Measurements from ENCODE around the gene CABCOCO1.
A peak's percentile ranks its signal among the peaks of the same experiment; 100 is the strongest.

CABCOCO1 gene

DNA sequence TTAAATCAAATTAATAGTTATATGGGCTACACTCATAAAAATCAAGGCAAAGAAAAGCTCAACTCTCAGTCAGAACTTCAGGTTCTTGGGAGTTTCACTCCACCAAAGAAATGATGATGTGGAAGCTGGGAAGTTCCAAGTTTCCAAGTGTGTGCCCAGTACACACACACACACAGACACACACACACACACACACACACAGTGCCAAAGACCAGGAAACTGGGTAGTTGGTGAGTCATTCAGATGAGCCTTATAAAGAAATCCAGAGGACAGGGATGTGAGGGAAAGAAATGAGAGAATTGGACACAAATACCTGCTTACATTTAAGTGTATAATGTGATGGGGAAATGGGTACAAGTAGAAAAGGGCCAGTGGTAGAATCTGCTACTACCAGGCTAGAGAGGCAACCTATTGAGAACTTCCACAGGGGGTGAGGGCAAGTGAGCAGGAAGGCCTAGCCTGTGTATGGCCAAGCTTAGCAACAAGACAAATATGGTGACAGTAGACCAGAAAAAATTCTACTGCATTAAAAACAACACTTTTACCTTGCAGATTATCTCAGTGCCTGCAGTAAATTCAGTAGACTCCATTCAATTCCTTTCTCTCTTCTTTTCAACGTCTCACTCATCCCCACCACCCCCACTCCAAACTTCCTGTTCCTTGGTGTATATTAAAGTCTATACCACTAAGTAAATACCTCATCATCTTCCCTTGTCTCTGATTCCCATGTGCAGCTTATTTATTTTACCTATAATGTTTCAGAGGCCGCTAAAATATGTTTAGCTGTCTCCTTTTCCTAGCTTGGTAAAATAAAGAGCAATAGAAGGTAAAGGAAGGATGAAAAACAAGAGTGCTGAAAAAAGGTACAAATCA, 95.0 kb downstream of the CABCOCO1 start:
- DNase-seq: peak; percentile 85

GRCh38 chr10:61758433-61758832, 95.7 kb downstream of the CABCOCO1 start:
- no peak for DNase-seq

- DNase-seq: no peak
These were observed 97.0 kb downstream of the CABCOCO1 start for GRCh38 chr10:61759751-61760150.

DNA sequence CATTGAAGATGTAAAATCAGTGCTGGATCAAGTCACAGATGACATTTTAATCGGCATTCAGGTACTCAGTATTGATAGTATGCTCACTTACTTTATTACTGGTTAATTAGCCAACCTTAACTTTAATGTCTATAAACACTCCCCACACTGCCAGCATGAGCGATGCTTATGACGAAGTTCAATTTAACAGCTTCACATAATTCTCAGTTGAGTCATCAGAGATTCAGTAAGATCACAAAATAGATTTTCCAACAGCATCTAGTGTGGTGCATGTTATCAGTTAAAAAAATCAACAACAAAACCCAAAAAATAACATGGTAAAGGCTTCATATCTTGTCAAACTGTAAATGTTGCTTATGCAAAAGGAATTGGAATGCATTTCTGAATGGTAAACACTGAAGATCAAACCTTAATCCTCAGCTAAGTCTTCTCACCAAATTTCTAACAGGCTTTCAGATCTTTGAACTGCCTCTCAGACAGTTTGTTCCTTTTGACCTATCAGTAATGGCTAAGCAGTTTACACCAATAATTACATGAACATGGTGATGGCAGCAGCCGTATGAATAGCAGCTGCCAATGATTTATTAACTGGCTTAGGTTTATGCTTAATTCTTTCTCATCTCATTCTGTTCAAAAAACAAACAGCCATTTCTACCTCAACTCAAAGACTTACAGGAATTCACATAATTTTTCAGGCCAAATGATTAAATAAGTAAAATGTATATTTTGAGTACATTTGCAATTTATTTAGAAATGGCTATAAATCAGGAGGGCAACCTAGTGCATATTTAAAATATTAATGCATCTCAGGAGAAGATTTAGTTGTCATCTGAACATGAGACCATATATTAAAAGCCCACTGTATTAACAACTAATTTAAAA, 98.5 kb downstream of the CABCOCO1 start:
- peak; percentile 84 for DNase-seq

DNA sequence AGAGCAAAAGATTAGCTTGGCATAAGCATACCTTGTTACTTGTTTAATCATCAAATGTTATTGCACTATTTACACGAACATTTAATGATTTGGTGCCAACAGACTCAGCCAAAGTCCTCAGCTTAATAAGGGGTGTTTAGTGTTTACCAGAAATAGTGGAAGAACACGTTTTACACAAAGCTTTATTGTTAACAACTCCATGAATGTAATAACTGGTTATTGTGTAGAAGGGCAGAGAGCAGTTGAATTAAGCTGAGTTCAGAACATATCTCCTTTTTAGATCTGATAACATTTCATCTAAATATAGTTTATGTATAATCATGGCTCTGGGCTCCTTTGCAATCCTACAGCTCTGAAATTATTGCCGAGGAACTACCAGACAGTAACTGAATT, 99.1 kb downstream of the CABCOCO1 start:
- DNase-seq: no peak

DNA sequence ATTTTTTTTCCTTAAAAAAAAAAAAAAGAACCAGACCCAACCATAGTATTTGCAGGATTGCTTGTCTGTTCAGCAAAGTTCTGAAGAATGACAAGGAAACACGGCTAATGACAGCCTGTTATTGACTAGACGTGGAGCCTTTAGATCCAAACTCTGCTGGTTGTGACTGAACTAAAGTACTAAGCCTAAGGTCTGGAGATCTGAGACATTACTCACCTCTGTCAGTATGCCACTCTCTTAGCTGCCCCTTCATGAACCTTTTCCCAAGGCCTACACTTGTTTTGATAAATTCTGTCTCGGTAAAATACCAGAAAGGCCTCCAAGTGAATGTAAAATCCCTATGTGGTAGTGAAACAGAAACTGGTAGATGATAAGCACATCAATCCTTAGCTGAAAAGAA, 101.0 kb downstream of the CABCOCO1 start:
- DNase-seq: peak; percentile 43

- DNase-seq: no peak
These were observed 101.8 kb downstream of the CABCOCO1 start for GRCh38 chr10:61764486-61764885.

- no peak for DNase-seq
These were observed 102.7 kb downstream of the CABCOCO1 start for GRCh38 chr10:61765176-61766087.

DNA sequence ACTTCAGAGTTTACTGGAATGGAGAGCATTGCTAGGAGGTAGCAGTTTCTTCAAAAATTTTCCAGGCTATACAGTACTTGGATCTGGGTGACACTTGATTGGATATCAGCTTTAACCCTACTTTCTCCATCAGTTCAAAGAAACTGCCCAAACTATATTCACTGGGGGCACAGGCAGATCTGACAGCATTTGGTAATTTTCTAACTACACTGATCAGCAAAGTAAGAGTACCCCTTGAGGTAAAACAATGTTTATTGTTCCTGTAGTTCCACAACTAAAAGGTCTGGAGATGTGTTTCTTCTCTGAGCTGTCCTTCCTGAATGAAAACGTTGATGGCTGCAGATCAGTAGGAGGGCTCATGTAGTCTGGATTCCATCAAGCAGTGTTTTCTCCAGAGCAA, 104.2 kb downstream of the CABCOCO1 start:
- no peak for DNase-seq

- no peak for DNase-seq
These were observed 111.3 kb downstream of the CABCOCO1 start for GRCh38 chr10:61774031-61774430.

DNA sequence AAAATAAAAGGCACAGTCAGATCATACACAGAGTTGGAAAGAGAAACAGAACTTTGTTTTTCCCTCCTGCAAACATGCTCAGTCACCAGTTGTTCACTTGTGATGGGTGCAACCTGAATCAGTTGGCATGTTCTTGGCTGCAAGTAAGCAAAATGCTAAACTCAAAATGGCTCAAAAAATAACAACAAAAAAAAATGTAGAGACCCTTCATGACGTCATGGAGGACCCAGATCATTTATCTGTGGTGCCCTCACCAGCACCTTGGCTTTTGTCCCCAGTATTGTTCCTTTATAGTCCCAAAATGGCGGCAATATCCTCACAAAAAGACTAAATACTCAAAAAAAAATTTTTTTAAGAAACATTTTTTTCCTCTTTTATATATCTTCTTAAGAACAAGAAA, 112.4 kb downstream of the CABCOCO1 start:
- DNase-seq: no peak

DNA sequence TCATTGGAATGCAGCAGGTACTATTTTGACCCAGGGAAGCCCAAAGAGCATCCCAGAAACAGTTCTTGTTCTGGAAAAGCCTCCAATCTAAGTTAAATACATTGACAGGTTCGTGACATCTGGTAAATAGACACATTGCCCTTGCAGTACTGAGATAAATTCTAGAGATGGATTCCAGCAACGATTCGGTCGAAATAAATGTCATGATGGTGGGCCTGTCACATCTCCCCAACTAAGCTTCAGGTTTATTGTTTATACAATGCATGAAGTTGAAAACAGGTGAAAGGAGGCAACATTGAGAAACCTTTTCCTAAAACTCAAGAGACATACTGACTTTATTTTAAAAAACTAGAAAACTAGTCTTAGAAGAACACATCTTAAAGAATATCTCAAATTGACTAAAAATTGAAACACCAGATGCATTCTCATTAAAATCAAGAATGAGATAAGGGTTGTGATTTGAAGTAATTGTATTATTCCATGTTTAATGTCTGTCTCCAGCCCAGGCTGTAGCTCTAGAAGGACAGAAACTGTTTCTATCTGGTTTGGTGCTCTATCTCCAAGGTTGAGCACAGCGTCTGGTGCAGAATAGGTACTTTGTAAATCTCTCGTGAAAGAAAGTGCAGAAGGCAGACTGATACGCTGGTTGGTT, 114.0 kb downstream of the CABCOCO1 start:
- DNase-seq: no peak

DNA sequence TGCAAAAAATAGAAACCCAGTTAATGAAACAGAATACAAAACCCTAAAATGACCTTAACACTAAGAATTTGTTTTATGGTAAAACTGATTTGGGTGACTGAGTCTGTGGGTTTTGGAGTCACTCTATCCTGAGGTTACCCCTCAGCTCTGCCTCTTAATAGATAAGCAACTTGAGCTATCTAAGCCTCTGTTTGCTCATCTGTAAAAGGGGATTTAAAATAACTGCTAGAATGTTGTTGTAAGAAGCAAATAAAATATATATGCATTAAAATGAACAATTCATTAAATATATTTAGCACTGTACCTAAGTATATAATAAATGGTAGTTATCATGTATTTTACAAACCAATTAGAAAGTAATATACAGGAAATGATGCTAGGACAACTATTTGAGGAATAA, 115.4 kb downstream of the CABCOCO1 start:
- no peak for DNase-seq

- no peak for DNase-seq
These were observed 116.5 kb downstream of the CABCOCO1 start for GRCh38 chr10:61779276-61779675.

DNA sequence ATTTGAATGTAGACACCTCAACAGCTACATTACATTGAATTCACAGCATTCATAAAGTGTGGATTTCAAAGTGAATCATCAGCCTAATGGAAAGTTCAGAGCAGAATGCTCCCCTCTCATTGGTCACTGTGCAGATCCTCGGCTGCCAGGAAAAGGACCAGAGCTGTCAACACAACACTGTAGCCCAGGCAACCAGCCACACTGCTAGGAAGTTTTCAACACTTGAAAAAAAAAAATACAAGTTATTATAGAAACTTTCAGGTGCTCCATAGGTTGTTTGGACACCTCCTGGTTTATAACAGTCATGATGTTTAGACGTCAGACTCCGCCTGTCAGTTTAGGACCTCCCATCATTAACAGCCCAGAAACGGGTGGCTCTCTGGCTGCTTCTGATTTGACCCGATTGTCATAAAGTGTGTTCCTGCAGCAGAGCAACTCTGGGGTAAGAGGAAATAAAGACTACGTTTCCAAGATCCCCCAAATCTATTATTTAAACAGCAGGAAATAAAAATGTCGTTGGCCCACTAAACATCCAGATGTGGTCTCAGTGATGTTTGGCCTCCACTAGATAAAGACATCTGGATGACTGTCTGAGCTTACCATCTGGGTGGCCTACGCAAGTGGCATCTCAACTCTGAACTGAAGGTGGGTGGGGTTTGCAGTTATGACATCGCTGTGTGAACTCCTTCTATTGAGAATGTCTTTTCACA, 117.4 kb downstream of the CABCOCO1 start:
- peak; percentile 89 for DNase-seq

- no peak for DNase-seq
These were observed 118.0 kb downstream of the CABCOCO1 start for GRCh38 chr10:61780732-61781131.

DNA sequence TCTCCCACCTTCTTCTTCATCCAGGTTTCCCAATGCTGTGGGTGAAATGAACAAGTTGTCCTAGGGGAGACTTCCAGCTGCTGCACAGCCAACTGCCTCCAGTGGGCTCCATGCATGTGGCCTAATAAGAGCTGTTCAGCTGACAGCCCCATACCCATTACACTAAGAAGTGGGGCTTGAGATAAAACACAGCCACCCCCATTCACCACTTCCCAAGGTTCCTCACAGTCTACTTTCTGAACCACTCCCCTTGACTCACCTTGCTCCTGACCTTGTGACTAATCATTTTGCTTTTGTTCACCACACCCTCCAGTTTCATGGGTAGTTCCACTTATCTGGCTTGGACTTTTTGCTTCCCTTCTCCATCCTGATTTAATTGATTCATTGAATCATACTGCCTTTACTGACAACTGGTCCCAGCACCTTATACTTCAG, 119.3 kb downstream of the CABCOCO1 start:
- DNase-seq: no peak

GRCh38 chr10:61784354-61785133, 121.8 kb downstream of the CABCOCO1 start:
- DNase-seq: no peak

GRCh38 chr10:61785473-61786105, 122.9 kb downstream of the CABCOCO1 start:
- DNase-seq: no peak

DNA sequence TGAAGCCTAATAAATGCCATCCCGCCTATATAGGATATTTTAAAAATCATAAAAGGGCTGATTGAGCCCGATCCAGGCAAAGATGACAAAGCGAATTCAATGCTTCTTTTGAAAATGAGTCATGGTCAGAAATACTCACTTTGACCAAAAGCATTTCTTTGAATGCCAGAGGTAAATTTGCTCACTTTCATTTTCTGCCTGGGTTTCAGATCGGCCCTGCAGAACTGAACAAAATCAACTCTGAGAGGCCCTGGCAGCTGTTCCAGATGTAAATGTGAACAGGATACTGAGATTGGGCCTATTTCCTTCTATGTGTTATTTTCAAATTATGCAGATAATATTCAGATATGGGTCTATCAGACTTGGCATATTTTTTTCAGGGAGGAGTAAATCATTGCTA, 124.0 kb downstream of the CABCOCO1 start:
- peak; percentile 84 for DNase-seq
